Natural killer cell treated with Interleukin-12 subunit alpha and Interleukin-12 subunit beta and Interleukin-15 and Interleukin-18, amount 100 ng/mL, for 72 hours (primary cell): ENCODE measurements around the gene OTP. TPM values are rescaled to one million over a fixed set of nuclear protein-coding genes. Genes with fewer than 3 reads are reported as not detected.

ENCODE experiments used
- ATAC-seq, 2 donors: fragments of 150-1000 bp; cut with Tn5 transposase in 1 of 2; sonication (Bioruptor Pico), chemical (Tn5 transposase) in 1 of 2; 2 replicates each; pipeline ENCODE4 v1.10.0; 2021
- DNase-seq: peaks from one replicate; pipeline ENCODE4 v3.0.0; 2022; ENCODE audit warnings: low spot score
- H3K27ac Mint-ChIP-seq, 2 donors: 1 replicate in 1 of 2; 2 replicates in 1 of 2; pipeline ENCODE4 v1.8.0; 2022; ENCODE audit warnings: mixed read lengths in 2 of 2, mild to moderate bottlenecking in 1 of 2, moderate library complexity in 1 of 2
- H3K27me3 Mint-ChIP-seq, 2 donors: 1 replicate in 1 of 2; 2 replicates in 1 of 2; pipeline ENCODE4 v1.8.0; 2022; ENCODE audit warnings: mixed read lengths in 2 of 2
- H3K36me3 Mint-ChIP-seq: one replicate; pipeline ENCODE4 v1.8.0; 2022; ENCODE audit warnings: mixed read lengths
- H3K4me1 Mint-ChIP-seq, 2 donors: 1 replicate in 1 of 2; 2 replicates in 1 of 2; pipeline ENCODE4 v1.8.0; 2022; ENCODE audit warnings: low read depth in 2 of 2, mixed read lengths in 2 of 2, mild to moderate bottlenecking in 1 of 2
- H3K4me3 Mint-ChIP-seq: one replicate; pipeline ENCODE4 v1.8.0; 2022; ENCODE audit warnings: mixed read lengths
- H3K9me3 Mint-ChIP-seq: 2 replicates; pipeline ENCODE4 v1.8.0; 2022; ENCODE audit warnings: mixed read lengths
- total RNA-seq, 2 donors: library from RNA; stranded (reverse); gene quantifications; one replicate each; pipeline ENCODE4 v1.2.3, GENCODE V29; 2022

OTP gene
- total RNA-seq, 2 donors from 2014 or later, result not detected

GRCh38 chr5:77644371-77645157, 6.1 kb upstream of the OTP start:
- Mint-ChIP-seq H3K4me1 (peaks cover 16 to 24% of the 10 kb centered on the region in 2 donors), H3K27me3 (peaks cover 67 to 92% of the 10 kb centered on the region in 2 donors), H3K9me3 (no peaks in the 10 kb centered on the region), H3K36me3 (no peaks in the 10 kb centered on the region), H3K4me3 (peak overlapping the region; percentile 70), H3K27ac (no peak overlapping the region)
- ATAC-seq (no peak), DNase-seq (no peak)

DNA sequence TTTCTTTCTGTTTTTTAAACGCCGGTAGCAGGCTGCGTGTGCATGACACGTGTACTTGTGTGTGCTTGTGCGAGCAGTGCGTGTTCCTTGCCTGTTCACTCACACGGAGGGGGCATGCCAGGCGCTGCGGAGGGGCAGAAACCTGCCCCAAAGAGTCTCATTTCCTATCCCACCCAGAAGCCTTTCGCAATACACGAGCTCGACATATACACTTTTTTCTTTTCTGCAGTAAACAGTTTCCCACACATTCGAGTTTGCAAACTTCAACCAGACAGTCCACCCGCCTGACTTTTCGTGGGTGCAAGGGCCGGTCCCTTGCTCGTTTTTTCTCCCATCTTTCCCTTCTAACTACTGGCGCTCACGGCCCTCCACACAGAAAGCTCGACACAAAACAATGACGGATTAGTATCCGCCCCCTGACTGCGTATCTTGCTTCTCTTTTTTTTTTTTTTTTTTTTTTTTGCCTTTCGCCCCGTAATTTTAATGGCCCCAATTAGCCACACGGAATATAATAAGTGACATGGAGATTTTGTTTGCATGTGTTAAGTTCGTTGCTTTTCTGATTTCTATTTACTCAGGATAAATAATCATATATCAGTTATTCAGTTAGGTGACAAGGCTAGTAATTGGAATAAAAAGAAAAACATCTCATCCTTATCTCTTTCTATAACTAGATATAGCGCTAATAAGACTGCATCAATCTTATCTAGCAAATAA, 5.3 kb upstream of the OTP start:
- Mint-ChIP-seq H3K4me3 (peak overlapping the region; percentile 47), H3K9me3 (no peaks in the 10 kb centered on the region), H3K36me3 (no peaks in the 10 kb centered on the region), H3K4me1 (peaks cover 16 to 24% of the 10 kb centered on the region in 2 donors), H3K27me3 (peaks cover 62 to 90% of the 10 kb centered on the region in 2 donors), H3K27ac (no peak overlapping the region)
- DNase-seq (no peak), ATAC-seq (no peak)

DNA sequence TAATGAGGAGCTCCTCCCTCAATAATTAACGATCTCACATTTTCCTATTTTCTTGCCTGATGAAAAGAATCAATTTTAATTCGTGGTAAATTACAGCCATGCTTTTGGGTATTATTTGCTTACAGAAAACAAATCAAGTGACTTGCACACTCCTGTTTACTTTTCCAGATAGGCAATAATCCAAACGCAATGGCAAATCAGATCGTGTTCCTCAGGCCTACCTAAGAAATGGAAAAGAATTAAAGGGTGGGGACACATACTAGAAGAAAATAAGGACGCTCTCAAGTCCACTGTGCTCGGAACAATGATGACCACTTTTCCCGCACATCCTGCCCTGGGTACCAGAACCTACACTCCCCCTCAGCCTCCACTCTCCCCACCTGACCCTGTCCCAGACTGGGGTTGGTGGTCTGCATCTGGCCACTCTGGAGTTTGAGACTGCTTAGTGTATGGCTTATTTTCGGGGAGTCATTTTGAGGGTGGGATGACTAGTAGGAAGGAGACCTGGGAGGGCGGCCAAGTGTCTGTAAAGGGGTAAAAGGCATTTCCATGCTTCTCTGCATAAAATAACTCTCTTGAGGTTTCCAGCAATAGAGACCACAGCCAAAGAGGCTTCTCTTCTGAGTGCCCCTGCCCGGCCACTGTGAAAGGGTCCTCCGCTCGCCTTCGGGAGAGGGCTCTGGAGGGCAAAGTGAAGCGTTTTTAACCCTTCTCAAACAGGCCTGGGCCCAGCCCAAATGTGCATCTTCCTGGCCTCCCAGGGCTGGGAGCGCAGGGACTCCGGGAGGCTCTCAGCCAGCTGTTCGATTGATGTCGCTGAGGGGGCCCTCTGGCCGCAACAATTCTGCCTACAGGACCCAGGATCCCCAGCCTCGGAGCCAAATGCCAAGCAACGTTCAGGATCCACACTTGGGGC, 4.5 kb upstream of the OTP start:
- Mint-ChIP-seq H3K4me1 (peaks cover 16 to 24% of the 10 kb centered on the region in 2 donors), H3K9me3 (no peaks in the 10 kb centered on the region), H3K27ac (no peak overlapping the region), H3K36me3 (no peaks in the 10 kb centered on the region), H3K27me3 (peaks cover 54 to 84% of the 10 kb centered on the region in 2 donors), H3K4me3 (peak overlapping the region; percentile 47)
- no peak for ATAC-seq
- no peak for DNase-seq

DNA sequence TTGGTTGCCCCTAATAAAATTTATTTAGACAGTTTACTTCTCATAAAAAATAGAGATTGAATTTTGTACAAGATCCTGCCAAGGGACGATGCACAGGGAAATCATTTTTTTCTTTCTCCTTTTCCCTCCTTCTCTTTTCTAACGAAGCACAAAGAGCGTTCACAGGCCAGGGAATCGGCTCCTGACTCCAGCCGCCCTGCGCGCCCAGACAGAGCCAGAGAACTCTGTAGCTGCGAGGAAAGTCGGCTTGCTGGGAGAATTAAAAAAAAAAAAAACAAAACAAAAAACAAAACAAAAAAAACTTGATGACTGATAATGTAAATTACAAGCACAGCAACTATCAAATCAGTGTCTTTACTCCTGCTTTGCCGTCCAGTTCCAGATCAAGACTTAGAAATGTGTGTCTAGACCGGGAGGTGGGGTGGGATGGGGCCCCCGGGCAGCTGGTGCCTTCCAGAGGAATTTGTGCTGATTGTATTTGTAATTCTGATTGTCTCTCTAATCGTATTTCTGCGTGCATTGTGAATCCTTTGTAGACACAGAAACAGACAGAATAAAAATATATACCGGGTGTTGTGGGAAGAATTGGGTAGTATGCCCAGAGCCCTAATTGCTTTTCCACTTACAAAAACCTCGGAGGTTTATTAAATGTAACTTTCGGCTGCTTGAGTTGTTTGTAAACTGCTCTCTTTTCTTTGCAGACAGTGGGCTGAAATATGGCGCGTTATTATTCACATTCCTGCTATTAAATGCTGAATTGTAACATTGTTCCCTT, 3.6 kb upstream of the OTP start:
- Mint-ChIP-seq H3K9me3 (no peaks in the 10 kb centered on the region), H3K36me3 (peaks cover 8% of the 10 kb centered on the region), H3K4me3 (no peak overlapping the region), H3K4me1 (peaks cover 19 to 30% of the 10 kb centered on the region in 2 donors), H3K27me3 (peaks cover 58 to 85% of the 10 kb centered on the region in 2 donors), H3K27ac (no peak overlapping the region)
- DNase-seq (no peak), ATAC-seq (no peak)

GRCh38 chr5:77641397-77641943, 3.0 kb upstream of the OTP start:
- no peaks in the 10 kb centered on the region for H3K9me3 Mint-ChIP-seq
- H3K36me3 Mint-ChIP-seq, result peaks cover 8% of the 10 kb centered on the region
- H3K4me1 Mint-ChIP-seq, result peaks cover 19 to 30% of the 10 kb centered on the region in 2 donors
- H3K4me3 Mint-ChIP-seq, result no peak overlapping the region
- peaks cover 58 to 83% of the 10 kb centered on the region in 2 donors for H3K27me3 Mint-ChIP-seq
- ATAC-seq, result no peak
- no peak overlapping the region for H3K27ac Mint-ChIP-seq
- DNase-seq, result no peak

DNA sequence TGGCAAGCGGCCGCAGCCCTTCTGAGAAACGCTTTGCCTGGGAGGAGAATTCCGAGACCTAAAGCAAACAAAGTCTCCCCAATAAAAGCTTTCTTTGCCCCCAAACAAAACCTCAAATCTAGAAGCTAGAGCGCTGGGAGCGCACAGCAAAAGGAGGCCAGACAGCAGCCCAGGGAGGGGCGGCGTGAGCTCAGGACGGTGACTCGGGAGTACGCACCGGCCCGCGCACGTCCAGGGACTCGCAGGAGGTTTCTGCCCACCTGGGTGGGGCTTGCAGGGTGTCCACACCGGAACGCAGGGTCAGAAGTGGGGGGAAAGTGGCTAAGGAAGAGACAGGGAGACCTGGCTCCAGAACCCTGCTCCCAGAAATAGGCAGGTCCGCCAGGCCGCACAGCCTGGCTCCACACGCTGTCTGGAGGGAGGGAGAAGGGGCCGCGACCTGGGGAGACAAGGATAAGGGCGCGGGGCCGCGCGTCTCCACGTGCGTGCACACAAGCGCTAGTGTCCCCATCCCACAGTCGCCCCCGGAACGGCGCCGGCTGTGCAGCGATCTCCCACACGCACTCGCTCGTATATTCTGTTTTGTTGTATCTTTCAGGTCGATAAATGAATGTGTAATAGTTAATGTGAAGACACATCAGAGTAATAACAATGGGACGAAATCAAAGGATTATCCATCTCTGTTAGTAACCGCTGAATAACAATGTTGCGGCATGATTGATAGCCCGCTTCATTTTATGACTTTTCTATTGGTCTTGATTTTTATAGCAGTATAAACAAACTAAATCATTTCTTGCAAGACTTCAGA, 2.3 kb upstream of the OTP start:
- peaks cover 8% of the 10 kb centered on the region for H3K36me3 Mint-ChIP-seq
- H3K27me3 Mint-ChIP-seq, result peaks cover 58 to 84% of the 10 kb centered on the region in 2 donors
- H3K4me1 Mint-ChIP-seq, result peaks cover 19 to 30% of the 10 kb centered on the region in 2 donors
- no peak overlapping the region for H3K27ac Mint-ChIP-seq
- no peak for DNase-seq
- no peak for ATAC-seq
- H3K4me3 Mint-ChIP-seq, result no peak overlapping the region
- H3K9me3 Mint-ChIP-seq, result no peaks in the 10 kb centered on the region

DNA sequence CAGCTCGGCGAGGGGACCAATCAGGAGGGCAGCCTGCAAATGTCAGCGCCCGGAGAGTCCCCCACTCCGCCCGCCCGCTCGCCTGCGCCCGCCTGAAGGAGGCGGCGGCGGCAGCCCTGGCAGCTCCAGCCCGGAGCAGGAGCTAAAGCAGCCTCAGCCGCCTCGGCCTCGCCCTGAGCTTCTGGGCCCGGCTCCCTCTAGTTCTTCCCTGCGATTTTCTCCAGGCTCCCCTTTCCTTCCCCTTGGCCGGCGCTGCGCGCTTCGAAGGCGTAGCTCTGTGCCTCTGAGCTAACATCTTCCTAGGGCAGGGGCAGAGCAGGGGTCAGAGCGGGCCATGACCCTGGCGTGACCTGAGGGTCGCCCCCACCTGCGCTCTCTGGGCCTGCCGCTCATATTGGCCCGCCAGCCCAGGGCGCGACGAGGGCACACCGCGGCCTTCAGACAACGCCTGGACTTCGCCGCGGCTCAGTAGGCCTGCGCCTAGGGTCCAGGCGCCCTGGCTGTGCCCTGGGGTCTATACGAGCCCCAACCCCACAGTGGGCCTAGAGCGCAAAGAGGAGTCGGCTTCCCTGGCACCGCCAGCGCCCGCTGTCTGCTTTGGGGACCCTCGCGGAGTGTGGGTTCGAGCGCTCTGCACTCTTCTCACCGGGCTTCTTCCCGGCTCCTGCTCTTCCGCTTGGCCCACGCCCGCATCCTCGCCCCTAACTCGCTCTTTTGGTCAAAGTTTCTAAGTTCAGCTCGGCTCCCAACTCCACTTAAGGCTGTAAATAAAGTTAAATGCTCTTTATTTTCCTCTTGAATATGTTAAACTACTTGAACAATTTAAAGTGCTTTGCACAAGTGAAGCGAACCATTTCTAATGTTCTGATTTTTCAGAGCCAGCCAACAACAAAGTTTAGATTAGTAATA, 504 bp upstream of the OTP start:
- Mint-ChIP-seq H3K4me1 (peaks cover 10 to 20% of the 10 kb centered on the region in 2 donors), H3K9me3 (no peaks in the 10 kb centered on the region), H3K27ac (no peak overlapping the region), H3K36me3 (peaks cover 8% of the 10 kb centered on the region), H3K4me3 (no peak overlapping the region), H3K27me3 (peaks cover 52 to 75% of the 10 kb centered on the region in 2 donors)
- DNase-seq (no peak), ATAC-seq (peak in 1 of 2 donors; percentile 36)

GRCh38 chr5:77637170-77637997, 1.1 kb downstream of the OTP start:
- peak overlapping the region in 1 of 2 donors; percentile 55 for H3K27ac Mint-ChIP-seq
- H3K4me3 Mint-ChIP-seq, result peak overlapping the region; percentile 47
- no peaks in the 10 kb centered on the region for H3K9me3 Mint-ChIP-seq
- DNase-seq (no peak), ATAC-seq (no peak)
- peaks cover 12 to 14% of the 10 kb centered on the region in 2 donors for H3K4me1 Mint-ChIP-seq
- peaks cover 48 to 75% of the 10 kb centered on the region in 2 donors for H3K27me3 Mint-ChIP-seq
- peaks cover 8% of the 10 kb centered on the region for H3K36me3 Mint-ChIP-seq

DNA sequence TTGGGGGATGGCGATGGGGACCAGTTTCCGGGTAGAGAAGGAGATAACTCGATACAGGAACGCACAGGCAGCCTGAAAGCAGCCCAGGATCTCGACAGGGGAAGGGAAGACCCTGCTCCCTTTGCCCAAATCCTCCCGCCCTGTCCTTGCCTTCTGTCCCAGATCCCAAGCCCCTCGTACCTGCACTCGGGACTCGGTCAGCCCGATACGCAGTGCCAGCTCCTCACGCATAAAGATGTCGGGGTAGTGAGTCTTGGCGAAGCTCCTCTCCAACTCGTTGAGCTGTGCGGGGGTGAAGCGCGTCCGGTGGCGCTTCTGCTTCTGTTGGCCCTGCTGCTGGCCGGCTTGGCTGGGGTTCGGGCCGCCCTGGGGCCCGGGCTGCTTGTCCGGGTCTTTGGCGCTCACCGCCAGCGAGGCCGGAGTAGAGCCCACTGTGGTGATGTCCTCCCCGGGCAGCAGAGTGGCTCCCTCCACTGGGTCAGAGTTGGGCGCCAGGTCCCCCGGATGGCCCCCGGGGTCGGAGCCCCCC, 1.8 kb downstream of the OTP start:
- Mint-ChIP-seq H3K27me3 (peaks cover 49 to 75% of the 10 kb centered on the region in 2 donors), H3K4me1 (peaks cover 14% of the 10 kb centered on the region in 2 donors), H3K9me3 (no peaks in the 10 kb centered on the region), H3K27ac (no peak overlapping the region), H3K4me3 (no peak overlapping the region), H3K36me3 (peaks cover 8% of the 10 kb centered on the region)
- DNase-seq, result no peak
- no peak for ATAC-seq

DNA sequence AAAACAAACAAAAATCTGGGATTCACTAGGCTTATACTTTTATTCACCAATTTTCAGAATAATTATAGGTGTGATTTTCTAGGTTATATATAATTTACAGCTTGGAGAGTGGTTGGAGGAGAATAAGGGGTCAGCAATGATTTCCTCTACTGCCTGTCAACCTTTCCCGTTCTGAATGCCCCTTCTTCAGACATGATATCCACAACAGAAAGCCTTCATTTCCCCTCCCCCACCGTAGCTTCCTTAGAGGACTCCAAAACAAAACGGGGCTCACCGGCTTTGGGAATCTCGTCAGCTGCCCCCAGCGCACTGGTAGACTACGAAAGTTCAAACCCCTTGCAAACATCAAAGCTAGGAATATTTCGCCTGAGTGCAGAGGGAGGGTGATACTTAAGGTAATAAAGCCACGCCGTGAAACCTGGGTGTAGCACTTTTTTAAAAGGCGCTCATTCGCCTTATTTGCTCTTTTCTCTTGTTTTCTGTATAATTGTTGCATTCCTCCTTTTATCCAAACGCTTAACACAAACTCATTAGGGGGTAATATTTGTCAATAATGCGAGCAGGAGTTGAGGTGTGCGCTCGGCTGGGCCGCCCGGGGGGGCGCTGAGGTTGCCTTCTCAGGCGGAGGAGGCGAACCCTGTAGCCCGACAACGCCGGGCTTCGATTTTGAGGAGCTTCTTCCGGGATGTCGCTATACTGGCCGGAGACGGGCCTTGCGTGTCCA, 2.4 kb downstream of the OTP start:
- H3K4me1 Mint-ChIP-seq, result peaks cover 13 to 17% of the 10 kb centered on the region in 2 donors
- peaks cover 48 to 75% of the 10 kb centered on the region in 2 donors for H3K27me3 Mint-ChIP-seq
- H3K27ac Mint-ChIP-seq, result no peak overlapping the region
- no peaks in the 10 kb centered on the region for H3K9me3 Mint-ChIP-seq
- ATAC-seq, result no peak
- H3K36me3 Mint-ChIP-seq, result peaks cover 8% of the 10 kb centered on the region
- no peak for DNase-seq
- no peak overlapping the region for H3K4me3 Mint-ChIP-seq
